Aorta (tissue), 5 donors: Measurements from ENCODE around the gene MTERF1. TPM values are rescaled to one million over a fixed set of nuclear protein-coding genes. Genes with fewer than 3 reads are reported as not detected.
"Not testable (repeated sequence)": the region's sequence is repeated elsewhere in the genome, so short reads cannot be mapped to it uniquely, and the experiment has no call there.

Experiments
- ATAC-seq: fragments of 200-7000 bp; cut with Tn5 transposase; one replicate; pipeline ENCODE4 v1.9.1; 2022; ENCODE audit warnings: moderate library complexity; ENCODE audit not compliant: low FRiP score
- DNase-seq, 2 donors: peaks; one replicate each; pipeline ENCODE4 v3.0.0-alpha.2; 2020
- H3K27ac ChIP-seq, 2 donors: one replicate each; pipeline ENCODE4 v1.5.1; 2013; ENCODE audit warnings: low read length in 2 of 2, mild to moderate bottlenecking in 2 of 2, moderate library complexity in 2 of 2, control low read depth in 1 of 2, inconsistent platforms in 1 of 2, low read depth in 1 of 2
- H3K27me3 ChIP-seq, 2 donors: one replicate each; pipeline ENCODE4 v1.6.1; 2013; ENCODE audit warnings: control low read depth in 1 of 2, low read length in 1 of 2, mild to moderate bottlenecking in 1 of 2, moderate library complexity in 1 of 2; ENCODE audit not compliant: insufficient read depth in 2 of 2, control insufficient read depth in 1 of 2
- H3K36me3 ChIP-seq, 2 donors: one replicate each; pipeline ENCODE4 v1.6.1; 2013; ENCODE audit warnings: control low read depth in 1 of 2, low read length in 1 of 2, mild to moderate bottlenecking in 1 of 2; ENCODE audit not compliant: insufficient read depth in 2 of 2, control insufficient read depth in 1 of 2
- H3K4me1 ChIP-seq, 2 donors: one replicate each; pipeline ENCODE4 v1.6.1; 2013; ENCODE audit warnings: low read length in 2 of 2, control low read depth in 1 of 2, mild to moderate bottlenecking in 1 of 2, moderate library complexity in 1 of 2; ENCODE audit not compliant: insufficient read depth in 2 of 2, control insufficient read depth in 1 of 2
- H3K4me3 ChIP-seq, 2 donors: one replicate each; pipeline ENCODE4 v1.5.1; 2013; ENCODE audit warnings: low read length in 2 of 2, control low read depth in 1 of 2, mild to moderate bottlenecking in 1 of 2
- H3K9me3 ChIP-seq: one replicate; pipeline ENCODE4 v1.6.1; 2013; ENCODE audit warnings: mild to moderate bottlenecking, low read length; ENCODE audit not compliant: control insufficient read depth
- WGBS, 2 donors: extraction: QIAGEN DNeasy Blood & Tissue Kit; methylation state at CpG; one replicate each; pipeline ENCODE4 v1.1.7; 2013; 5-methylcytosine and 5-hydroxymethylcytosine counted together
- intact Hi-C, 2 donors: fragments of 100-400 bp; cut with DNase I; formaldehyde crosslinking; loops; one replicate each; pipeline versions ENCODE4 v1.14.2 to v1.15.0; 2022
- polyA plus RNA-seq, 2 donors: library from polyadenylated mRNA; stranded (reverse); fragments of 200-250 nt; gene quantifications; one replicate each; pipeline ENCODE4 v1.2.3, GENCODE V29; 2013
- total RNA-seq, 2 donors: library from RNA; stranded (reverse); fragmentation: NEBNext Ultra II Directional; extraction: Animal tissue kit (Norgen Biotek cat#: 25700); gene quantifications; one replicate each; pipeline ENCODE4 v1.2.1, GENCODE V29; 2021
- donor health status: healthy with polysubstance abuse.
- donor health status: Bipolar disorder and iron deficiency.
- donor health status: DM: no; HTN: no; CAD: no.
- donor health status: DM: no; HTN: no; CAD: no.
- donor health status: DM: yes; HTN: yes; CAD: no.

The MTERF1 gene
- total and polyA plus RNA-seq, 4 donors = 8.4 to 17.1 (median 10.6) TPM

DNA sequence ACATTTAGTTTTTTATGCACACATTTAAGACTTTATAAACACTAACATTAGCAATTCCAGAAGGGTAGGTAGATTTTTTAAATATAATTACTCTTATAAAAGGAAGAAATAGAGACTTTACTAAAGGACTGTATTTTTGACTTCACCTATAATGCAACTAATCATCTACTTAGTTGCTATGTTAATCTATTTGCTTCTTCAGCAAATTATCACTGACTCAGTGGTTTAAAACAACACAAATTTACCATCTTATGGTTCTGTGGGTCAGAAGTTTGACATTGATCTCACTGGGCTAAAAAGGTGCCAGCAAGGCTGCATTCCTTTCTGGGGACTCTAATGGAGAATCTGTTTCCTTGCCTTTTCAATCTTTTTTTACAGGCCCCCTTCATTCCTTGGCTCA, 7.6 kb downstream of the MTERF1 start:
- no peak overlapping the region for H3K27ac ChIP-seq
- no peak for DNase-seq
- H3K27me3 ChIP-seq = no peaks in the 10 kb centered on the region
- intact Hi-C loops = no loop called here
- peaks cover 4 to 6% of the 10 kb centered on the region in 2 donors for H3K36me3 ChIP-seq
- no peak for ATAC-seq
- H3K9me3 ChIP-seq = no peaks in the 10 kb centered on the region
- H3K4me3 ChIP-seq = no peak overlapping the region
- H3K4me1 ChIP-seq = peaks cover 0 to 3% of the 10 kb centered on the region in 2 donors

- ATAC-seq (no peak), DNase-seq (no peak)
- H3K36me3 ChIP-seq = peaks cover 4 to 6% of the 10 kb centered on the region in 2 donors
- no peaks in the 10 kb centered on the region for H3K9me3 ChIP-seq
- intact Hi-C loops = no loop called here
- no peaks in the 10 kb centered on the region for H3K27me3 ChIP-seq
- no peak overlapping the region for H3K27ac ChIP-seq
- H3K4me1 ChIP-seq = no peaks in the 10 kb centered on the region
- H3K4me3 ChIP-seq = no peak overlapping the region
Measured at GRCh38 chr7:91872069-91872468, 8.4 kb downstream of the MTERF1 start.

- H3K36me3 ChIP-seq = peaks cover 4 to 6% of the 10 kb centered on the region in 2 donors
- WGBS, 2 donors = 84 to 87% methylated on average over 1 of the region's 1 CpG
- no peak overlapping the region for H3K27ac ChIP-seq
- no peaks in the 10 kb centered on the region for H3K9me3 ChIP-seq
- H3K4me3 ChIP-seq = no peak overlapping the region
- ATAC-seq (no peak), DNase-seq (no peak)
- intact Hi-C loops = no loop called here
- no peaks in the 10 kb centered on the region for H3K27me3 ChIP-seq
- H3K4me1 ChIP-seq = no peaks in the 10 kb centered on the region
Measured at GRCh38 chr7:91869661-91870060, 10.8 kb downstream of the MTERF1 start.

DNA sequence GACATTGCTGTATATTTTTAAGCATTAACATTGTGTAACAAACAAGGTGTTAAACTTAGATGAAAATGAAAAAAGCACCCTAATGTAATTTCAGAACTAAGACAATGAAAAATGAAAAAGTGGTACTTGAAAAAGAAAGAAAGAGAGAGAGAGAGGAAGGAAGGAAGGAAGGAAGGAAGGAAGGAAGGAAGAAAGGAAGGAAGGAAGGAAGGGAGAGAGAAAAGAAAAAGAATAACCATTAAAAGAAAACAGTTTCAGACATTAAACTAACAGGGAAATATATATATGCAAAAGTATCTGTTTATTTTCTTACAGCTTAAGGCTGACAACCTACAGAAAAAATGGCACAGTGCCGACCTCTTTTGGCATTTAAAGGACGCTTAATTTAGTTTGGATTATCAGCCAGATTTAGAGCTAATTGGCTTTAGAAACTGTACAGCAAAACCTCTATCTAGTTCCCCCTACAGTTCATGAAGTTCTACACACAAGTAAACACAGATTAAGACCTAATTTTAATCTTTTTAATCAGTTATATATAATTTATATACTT, 13.8 kb downstream of the MTERF1 start:
- Histone ChIP-seq H3K4me1 (no peaks in the 10 kb centered on the region), H3K27me3 (no peaks in the 10 kb centered on the region), H3K4me3 (no peak overlapping the region), H3K9me3 (no peaks in the 10 kb centered on the region), H3K27ac (no peak overlapping the region), H3K36me3 (no peaks in the 10 kb centered on the region)
- intact Hi-C loops = no loop called here
- 10% methylated on average over 2 of the region's 2 CpGs for WGBS, 2 donors
- DNase-seq (no peak), ATAC-seq (no peak)

DNA sequence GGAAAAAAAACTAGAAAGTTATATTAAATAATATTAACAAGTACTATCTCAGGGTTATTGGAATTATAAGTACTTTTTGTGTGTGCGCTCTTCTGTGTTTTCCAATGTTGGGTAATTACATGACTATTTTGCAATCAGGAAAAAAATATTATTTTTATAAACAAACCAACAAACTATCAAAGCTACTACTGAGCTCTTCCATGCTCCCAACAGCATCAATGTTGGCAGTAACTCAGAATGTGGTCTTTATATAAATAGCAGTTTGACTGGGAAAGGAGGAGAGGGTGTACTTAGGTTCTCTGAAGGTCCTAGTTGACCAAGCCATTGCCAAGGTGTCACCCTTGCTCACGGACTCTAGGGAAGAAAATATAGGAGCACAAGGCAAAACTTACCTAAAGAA, 15.0 kb downstream of the MTERF1 start:
- intact Hi-C loops = no loop called here
- no peaks in the 10 kb centered on the region for H3K4me1 ChIP-seq
- ATAC-seq (no peak), DNase-seq (no peak)
- no peaks in the 10 kb centered on the region for H3K9me3 ChIP-seq
- no peaks in the 10 kb centered on the region for H3K27me3 ChIP-seq
- no peak overlapping the region for H3K27ac ChIP-seq
- H3K4me3 ChIP-seq = no peak overlapping the region
- H3K36me3 ChIP-seq = no peaks in the 10 kb centered on the region
- 83 to 92% methylated on average over 2 of the region's 2 CpGs for WGBS, 2 donors

GRCh38 chr7:91864604-91865003, 15.9 kb downstream of the MTERF1 start:
- H3K36me3 ChIP-seq, H3K27me3 ChIP-seq, H3K9me3 ChIP-seq, DNase-seq, intact Hi-C loops, H3K4me1 ChIP-seq, H3K4me3 ChIP-seq, ATAC-seq, H3K27ac ChIP-seq: not testable (repeated sequence)

DNA sequence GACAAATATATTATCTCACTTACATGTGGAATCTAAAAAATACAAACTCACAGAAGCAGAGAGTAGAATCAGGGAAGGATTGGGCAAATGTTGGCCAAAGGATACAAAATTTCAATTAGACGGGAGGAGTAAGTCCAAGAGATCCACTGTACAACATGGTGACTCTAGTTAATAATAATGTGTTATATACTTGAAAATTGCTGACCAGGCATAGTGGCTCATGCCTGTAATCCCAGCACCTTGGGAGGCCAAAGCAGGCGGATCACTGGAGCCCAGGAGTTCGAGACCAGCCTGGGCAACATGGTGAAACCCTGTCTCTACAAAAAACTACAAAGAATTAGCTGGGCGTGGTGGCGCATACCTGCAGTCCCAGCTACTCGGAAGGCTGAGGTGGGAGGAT, 16.4 kb downstream of the MTERF1 start:
- intact Hi-C loops = no loop called here
- DNase-seq (no peak), ATAC-seq (no peak)
- Histone ChIP-seq H3K36me3 (no peaks in the 10 kb centered on the region), H3K4me1 (no peaks in the 10 kb centered on the region), H3K27me3 (no peaks in the 10 kb centered on the region), H3K9me3 (no peaks in the 10 kb centered on the region), H3K4me3 (no peak overlapping the region), H3K27ac (no peak overlapping the region)
- 98 to 99% methylated on average over 6 of the region's 6 CpGs for WGBS, 2 donors

DNA sequence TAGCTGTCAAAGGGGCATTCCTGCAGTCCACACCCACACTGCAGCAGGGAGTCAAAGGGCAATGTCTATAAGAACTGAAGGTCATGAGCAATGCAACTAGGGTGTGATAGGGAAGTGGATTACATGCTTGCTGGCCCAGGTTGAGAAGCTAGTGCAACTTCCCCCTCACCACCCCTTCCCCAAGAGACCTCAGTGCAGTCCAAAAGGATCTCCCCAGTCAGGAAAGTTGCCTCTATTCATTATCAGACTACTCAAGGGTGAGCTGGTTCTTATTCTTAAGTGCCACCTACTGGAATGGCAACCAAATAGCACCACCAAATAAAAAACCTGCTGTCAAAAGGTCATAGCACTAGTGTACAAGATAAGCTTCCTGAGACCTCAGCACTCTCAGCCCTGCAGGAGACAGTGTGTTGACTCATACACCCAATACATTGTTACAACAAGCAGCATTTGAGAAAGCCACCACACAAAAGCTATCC, 28.2 kb downstream of the MTERF1 start:
- intact Hi-C loops = no loop called here
- Histone ChIP-seq H3K27me3 (no peaks in the 10 kb centered on the region), H3K27ac (no peak overlapping the region), H3K4me1 (no peaks in the 10 kb centered on the region), H3K36me3 (no peaks in the 10 kb centered on the region), H3K9me3 (peaks cover 4% of the 10 kb centered on the region), H3K4me3 (no peak overlapping the region)
- DNase-seq = no peak
- ATAC-seq = no peak

GRCh38 chr7:91850455-91850854, 30.0 kb downstream of the MTERF1 start:
- Histone ChIP-seq H3K36me3 (no peaks in the 10 kb centered on the region), H3K9me3 (peaks cover 4% of the 10 kb centered on the region), H3K27me3 (no peaks in the 10 kb centered on the region), H3K4me1 (no peaks in the 10 kb centered on the region), H3K4me3 (no peak overlapping the region), H3K27ac (no peak overlapping the region)
- DNase-seq (no peak), ATAC-seq (no peak)
- intact Hi-C loops = no loop called here
